HG02884 (cell line): ENCODE data around the gene BACE2.
A peak's percentile ranks its signal among the peaks of the same experiment; 100 is the strongest.

Source experiments
- ATAC-seq: cut with Tn5 transposase; IDR thresholded peaks from one replicate; pipeline ENCODE4 v1.9.1; 2021; ENCODE audit warnings: mild to moderate bottlenecking, moderate library complexity; ENCODE audit not compliant: unreplicated experiment

Gene BACE2

DNA sequence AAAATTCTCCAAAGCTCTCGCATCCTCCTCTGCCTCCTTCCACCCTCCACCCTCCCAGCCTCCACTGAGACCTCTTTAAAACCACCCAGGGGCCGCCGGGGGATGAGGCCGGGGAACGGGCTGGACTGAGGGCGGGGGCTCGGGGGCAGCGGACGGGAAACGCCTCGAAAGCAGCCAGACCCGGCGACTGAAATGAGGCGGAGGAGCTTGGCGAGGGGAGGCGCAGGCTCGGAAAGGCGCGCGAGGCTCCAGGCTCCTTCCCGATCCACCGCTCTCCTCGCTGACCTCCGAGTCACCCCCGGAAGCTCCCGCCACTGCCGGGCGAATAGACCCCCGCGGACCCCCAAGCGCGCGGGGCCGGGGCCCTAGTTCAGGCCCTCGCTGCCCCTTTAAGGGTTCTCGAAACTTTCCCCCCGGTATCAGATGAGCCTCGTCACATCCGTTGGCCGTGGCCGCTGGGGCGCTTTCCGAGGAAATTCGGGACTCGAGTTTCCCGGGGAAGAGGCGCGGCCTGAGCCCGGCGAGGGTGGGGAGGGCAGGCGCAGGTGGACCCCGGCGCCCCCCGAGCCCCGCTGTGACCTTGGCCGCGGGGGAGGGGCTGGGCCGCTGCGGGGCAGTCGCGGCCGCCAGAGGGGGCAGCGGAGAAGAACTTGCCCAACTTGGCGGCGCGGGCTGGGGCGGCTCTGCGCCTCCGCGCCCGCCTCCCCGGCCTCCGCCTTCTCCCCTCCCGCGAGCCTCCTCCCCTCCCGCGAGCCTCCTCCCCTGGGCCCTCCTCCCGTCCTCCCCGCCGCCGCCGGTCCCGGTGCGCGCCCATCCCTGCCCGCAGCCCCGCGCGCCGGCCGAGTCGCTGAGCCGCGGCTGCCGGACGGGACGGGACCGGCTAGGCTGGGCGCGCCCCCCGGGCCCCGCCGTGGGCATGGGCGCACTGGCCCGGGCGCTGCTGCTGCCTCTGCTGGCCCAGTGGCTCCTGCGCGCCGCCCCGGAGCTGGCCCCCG, at the start of gene BACE2:
Gene BACE2, plus strand, starts transcription at position 813 of the 995 bp plus-strand sequence. Its CDS starts 104 bp downstream, at position 917.
- ATAC-seq: peak; percentile 55

DNA sequence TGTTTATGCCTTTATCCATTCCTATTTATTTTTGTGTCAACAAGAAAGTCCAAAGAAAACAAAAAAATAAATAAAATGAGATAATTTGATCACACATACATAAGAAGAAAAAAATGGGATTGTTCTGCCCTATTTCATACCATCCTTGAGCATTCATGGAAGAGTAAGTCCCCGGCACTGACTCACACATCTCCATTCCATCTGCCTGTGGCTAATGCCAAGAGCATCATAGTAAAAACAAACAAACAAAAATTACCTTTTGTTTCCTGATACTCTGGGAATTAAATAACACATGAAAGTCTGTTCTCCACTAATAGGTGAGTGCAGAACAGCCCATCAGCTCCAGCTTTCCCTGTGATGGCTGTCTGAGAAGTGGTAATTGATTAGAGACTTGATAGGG, 48.1 kb upstream of the BACE2 start:
- no peak for ATAC-seq

DNA sequence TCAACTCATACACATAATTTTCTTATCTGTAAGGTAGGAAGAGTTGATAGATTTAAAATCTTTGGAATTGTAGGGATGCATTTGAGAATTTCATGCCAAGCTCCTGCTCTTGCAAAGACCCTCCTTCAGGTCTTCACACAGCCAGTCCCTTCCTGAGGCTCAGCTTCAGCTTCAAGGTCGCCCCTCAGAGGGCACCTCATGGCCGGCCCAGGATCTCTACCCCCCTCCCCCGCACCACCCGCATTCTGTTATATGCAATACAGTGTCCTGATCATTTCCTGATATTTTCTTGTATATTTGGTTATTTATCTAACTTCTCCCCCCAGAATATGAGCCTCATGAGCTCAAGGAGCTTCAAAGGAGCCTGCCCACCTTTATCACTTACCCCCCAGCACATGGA, 47.0 kb upstream of the BACE2 start:
- ATAC-seq: no peak

DNA sequence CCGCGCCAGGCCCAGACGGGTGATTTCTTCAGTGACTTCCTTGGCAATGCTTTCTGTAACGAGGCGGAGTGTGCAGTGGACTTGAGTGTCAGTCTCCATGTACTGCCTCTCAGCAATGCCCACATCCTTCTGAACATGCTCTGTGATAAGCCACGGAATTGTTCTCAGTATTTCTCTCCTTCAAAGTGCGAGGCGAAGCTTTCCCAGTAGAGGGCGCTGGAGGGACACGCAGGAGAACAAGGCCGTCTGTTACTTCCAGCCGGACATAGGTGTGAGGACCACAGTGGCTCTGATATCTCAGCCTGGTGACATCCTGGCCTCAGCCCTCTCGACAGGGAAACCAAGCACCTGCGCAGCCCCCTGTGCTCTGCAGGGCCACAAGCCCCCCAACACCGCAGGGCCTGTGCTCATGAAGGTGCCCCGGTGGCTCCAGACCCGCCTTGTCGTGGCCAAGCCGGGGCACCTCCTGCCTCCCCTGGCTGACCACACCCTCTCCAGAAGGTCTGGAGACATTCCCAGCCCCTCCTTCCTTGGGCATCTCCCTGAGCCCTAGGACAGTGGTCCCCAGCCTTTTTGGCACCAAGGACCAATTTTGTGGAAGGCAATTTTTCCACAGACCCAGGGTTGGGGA, 46.1 kb upstream of the BACE2 start:
- ATAC-seq: peak; percentile 54

DNA sequence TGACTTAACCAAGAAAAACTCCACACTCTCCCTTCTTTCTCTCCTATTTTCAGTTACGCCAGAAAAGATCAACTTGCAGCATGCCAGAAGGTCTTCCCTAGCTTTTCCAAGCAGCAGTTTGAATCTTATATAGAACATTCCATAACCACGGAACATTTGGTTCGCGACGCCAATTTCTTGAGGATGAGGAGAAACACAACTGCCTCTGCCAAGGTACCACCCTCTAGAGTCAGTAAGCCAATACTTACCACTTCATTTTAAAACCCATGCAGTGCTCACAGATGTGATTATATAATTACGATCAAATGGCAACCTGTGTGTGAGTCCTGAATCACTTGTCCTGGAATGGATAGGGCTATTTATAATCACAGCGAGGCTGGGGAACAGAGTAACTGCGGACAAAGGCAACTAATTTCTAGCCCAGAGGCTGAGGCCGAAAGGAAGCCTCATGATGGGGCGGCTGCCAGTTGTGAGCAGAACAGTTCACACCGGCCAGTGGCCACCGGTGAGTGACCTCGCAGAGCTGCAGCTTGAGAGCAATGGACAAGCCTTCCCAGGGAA, 43.2 kb upstream of the BACE2 start:
- no peak for ATAC-seq

DNA sequence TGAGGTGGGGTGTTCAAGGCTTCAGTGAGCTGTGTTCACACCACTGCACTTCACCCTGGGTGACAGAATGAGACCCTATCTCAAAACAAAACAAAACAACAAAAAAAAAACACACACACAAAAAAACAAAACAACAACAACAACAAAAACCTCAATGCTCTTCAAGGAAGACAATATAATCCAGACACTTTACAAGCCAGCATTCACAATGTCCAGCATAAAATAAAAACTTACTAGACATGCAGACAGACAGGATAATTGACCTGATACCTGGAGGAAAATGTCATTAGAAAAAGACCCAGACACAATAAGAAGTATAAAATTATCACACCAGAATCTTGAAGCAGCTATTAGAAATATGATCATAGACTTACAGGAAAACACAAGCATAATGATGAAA, 39.0 kb upstream of the BACE2 start:
- no peak for ATAC-seq

DNA sequence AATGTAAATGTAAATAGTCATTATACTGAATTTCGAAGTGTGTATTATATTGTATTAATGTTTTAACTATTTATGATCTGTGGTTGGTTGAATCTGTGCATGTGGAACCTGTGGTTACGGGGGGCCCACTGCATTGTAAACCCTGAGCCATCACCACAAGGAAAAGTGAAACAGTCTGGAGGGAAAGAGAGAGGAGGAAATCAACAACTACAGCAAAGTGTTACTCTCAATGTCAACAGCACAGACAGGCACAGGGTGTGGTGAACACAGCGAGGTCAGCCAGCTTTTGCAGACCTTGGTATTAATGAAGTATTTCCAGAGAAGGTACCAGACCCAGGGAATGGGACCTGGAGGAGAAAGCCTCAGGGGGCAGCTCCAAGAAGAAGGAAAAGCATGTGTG, 37.1 kb upstream of the BACE2 start:
- no peak for ATAC-seq

DNA sequence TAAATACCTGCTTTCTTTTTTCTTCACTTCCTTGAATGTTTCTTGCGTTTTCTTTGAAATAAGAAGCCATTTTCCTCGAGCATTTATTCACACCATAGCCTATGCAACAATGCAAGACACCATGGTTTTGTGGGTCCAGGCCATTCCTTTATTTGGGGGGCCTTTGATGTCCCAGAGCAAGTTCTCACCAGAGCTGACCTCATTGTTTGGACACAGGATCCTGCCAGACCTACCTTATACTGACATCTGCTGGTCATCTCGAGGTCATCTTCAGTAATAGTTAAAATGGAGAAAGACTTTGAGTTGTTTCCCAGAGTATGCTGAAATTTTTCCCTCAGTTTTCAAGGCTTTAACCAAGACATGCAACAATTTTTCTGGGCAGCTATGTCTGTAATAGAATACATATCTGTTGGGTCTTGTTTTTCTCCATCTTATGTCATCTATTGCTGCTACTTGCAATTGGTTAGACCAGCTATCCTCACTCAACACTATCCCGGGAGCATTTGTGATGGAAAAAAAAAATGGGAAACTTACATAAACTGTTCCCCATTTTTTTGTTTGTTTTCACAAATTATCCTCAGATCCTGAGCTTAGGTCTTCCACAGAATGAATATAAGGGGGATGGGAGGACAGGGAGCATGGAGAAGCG, 34.0 kb upstream of the BACE2 start:
- peak; percentile 55 for ATAC-seq

DNA sequence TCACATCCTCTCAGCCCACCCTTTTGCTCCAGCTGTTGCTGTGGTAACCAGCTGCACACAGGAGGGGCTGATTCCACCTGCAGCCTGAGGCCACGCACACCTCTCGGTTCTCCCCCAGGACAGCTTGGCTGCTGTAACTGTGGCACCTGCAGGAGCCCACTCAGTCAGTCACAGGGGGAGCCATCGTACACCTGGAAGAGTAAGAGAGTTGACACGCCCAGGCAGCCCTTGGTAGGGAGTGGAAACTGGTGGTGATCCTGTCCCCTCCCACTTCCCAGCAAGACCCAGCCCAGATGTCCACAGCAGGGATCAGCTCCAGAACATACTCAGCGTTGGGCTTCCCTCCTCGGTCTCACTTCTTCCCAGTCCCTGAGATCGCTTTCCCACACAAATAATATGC, 32.2 kb upstream of the BACE2 start:
- no peak for ATAC-seq

DNA sequence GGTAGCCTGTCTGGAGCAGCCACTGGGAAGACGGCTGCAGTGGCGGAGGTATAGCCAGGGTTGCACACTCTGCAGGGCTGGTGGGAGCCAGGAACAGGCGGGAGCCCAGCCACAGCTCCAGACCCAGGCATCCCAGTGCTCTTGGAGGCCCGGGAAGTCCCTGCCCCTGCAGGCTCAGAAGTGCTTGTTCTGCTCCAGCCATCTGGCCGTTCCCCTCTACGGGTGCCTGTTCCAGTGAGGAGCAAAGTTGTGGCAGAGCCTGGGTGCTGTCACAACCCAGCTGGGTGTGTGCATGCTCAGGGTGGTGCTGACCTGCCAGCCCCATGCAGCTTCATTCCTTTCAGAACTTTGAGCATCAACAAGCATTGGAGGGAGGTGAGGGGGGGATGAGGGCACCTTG, 31.7 kb upstream of the BACE2 start:
- ATAC-seq: no peak

DNA sequence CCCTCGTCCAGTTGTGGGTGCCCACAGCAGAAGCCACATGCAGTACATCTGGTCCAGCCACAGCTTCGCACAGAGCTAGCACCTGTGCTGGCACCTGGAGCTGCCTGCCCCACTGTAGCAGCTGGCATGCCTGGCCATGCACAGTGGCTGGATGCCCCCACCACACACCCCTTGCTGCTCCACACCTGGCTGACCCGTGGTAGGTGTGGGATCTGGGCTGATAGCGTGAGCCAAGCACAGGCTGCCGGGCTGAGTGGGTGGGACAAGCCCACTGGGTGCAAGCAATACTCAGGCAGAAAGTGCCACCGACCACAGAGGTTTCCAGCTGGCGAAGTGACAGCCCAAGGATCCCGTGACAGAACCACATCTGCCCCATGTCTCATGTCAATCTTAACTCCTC, 30.6 kb upstream of the BACE2 start:
- ATAC-seq: no peak

DNA sequence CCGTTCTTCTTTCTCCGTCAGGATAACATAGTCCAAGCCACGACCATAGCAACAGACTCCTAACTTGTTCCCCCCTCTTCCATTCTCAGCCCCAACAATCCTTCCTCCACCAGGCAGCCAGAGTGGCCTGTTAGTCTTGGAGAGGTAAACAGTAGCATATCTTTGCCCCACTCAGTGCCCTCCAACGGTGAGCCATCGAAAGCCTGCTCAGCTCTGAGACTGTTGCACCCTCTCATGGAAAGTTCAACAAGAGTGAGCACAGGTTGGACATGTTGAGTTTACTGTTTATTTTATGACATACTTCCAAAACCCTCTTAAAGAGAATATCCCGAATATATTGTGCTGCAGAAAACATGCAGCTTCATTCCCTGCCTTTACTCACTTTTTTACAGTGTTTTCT, 30.1 kb upstream of the BACE2 start:
- ATAC-seq: no peak

DNA sequence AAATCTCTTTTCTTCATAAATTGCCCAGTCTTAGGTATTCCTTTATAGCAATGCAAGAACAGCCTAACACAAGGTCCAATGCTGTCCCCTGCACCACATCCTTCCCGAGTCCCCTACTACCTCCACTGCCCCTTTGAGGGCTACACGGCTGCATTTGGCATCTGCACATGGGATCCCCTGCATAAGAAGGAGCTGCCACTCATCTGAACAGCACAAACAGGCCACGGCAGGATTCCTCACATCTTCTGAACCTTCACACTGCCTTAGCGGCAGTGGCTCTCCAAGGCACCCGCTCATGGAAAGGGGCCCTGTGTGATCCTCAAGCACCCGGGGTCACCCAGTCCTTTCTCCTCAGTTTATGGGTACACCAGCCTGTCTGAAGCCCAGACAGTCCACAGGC, 29.2 kb upstream of the BACE2 start:
- no peak for ATAC-seq

DNA sequence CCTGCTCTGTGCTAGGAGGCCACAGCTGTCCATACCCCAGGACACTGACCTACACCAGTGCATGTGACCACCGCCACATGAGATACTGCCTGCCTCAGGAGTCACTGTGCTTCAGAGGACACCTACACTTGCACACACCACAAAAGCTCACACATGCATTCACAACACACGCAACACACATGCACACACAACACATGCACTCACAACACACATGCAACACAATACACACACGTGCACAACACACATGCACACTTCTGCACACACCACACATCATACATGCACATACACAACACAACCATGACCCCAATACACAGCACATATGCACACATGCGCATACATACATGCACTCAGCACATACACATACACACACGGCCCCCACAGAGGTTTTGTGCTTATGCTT, 28.7 kb upstream of the BACE2 start:
- no peak for ATAC-seq

DNA sequence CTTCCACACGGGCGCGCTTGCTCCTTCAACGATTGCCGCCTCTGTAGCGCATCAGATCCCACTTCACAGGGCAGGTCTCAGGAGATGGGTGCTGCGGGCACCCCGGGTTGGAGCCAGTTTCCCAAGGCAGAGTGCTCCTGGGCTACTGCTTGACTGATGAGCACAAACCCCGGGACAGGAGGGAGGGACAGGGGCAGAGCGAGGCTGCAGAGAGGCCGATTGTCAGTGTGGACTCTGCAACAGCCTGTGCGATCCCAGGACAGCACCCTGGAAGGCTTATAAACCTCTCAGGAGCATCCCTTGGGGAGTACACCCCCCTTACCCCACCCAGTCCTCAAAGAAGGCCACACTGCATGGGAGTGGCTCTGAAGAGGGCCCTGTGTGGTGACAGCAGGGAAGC, 28.0 kb upstream of the BACE2 start:
- ATAC-seq: no peak

DNA sequence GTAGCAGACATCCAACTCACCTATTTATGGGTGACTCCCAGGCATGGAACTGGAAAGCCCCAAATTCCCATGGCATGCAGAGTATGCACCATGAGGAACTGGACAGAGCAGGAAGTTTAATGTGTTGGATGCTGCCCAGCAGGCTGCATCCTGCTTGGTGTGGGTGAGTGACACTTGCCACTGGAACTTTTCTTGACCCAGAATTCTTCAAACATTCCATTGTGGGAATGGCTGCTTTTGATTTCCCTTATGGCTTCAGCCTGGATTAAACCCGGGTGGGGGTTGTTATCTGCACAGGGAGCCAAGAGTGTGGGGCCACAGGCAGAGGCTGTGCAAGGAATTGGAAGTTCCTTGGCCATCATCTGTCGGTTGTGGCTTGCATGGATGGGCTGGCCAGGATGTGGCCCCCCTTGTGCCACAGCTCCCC, 26.9 kb upstream of the BACE2 start:
- no peak for ATAC-seq

DNA sequence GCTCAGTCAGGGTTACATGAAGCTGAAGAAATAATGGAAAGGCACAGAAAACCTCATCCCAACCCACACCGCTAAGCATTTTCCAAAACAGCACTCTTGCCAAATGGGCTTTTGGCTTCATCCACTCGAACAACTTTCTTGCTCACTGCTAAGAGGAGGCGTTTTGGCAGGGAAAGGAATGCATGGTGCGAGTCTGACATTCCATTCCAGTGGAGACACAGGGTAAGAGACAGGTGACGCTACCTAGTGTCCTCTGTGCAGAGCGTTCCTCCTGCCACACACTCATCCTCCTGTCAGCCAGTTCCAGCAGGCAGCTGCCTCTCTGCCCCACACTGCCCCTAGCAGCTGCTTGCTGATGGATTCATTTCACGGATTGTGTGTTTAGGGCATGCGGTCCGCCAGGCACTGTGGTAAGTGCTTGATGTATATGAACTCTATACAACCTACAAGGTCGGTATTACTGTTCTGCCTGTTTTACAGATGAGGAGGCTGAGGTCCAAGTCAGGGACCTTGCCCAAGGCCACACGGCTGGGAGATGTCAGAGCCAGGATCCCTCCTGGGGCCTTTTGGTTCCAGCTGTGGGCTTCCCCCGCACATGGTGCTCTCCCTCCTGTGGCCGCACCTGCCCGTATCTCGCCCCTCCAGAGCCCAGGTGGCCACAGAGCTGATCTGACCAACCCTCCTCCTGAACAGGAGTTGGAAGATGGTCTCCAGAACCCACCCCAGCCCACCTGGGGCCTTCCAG, 25.7 kb upstream of the BACE2 start:
- ATAC-seq: no peak

DNA sequence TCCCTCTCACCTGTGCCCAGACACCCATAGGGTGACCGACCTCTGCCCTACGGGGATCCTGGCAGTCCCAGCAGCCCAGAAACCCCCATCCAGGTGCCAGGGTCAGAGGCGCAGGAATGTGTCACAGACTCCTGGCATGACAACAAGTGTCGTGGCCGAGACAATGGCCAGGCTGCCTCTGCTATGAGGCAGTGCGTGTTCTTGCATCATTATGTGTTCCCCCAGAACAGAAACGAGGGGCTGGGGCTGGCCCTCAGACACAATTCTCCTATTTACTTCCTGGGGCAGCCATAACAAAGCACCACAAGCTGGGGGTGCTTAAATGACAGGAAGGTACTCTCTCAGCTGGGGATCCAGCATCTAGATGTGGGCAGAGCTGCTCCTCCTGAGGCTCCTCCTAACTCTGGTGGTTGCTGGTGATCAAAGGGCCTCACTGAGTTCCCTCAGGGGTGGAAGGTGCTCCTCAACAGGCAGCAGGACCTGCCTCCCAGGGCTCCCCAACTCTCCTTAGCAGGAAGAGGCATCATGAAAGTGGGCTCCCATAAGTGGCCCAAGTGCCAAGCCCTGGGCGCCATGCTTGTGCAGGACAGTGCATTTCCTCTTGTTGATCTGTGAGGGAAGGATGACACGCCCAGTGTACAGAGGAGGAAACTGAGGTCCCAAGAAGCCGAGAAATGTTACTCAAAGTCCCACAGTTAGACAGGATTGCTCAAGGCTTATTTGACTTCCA, 24.2 kb upstream of the BACE2 start:
- ATAC-seq: no peak

DNA sequence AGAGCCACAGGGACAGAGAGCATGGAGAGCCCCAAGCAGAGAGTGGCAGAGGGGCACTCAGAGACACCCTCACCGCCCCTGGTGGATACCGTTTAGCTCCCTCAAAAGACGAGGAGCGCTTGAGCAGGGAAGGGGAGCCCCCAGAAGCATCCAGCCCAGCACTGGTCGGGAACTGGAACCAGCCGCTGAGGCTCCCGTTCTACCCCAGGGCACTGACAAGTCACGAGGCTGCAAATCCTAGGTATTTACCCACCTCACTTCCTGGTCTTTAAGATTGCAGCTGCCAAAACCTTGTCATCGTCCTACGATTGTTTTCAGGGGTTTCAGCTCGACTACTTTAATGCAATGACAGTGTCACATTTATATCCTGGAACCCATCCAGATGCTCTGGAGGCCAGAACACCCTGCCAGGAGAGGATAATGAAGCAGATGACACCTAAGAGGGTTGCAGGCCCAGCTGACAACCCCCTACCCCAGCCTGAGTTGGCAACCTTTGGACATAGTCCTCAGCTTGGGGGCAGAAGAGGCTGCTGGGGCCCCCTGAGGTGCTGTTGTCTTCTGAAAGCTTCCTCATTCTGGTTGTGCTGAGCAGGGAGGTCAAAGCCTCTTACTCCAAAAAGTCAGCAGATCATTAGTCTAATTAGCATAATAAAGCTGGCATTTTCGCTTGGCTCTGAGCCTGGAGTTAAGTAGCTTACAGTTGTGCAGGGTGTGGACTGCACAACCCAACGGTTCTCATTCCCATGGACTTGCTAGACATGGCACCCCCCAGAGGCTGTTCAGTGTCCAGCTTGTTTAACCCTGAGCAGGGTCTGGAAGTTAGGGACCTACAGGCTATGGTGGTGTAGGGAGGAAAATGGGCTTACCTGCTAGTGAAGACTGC, 20.6 kb upstream of the BACE2 start:
- no peak for ATAC-seq
